Measurements from ENCODE around the gene DNAJC21.

DNAJC21 gene

GRCh38 chr5:34928267-34928666 is 1.1 kb upstream of the DNAJC21 start:
- Histone ChIP-seq H3K36me3 (peaks cover 33 to 64% (median 52%) of the 10 kb centered on the region in 11 experiments), H3K4me3 (peak overlapping the region in 1 of 10 experiments; percentile 94; a peak in 1 of 20 replicates)

DNA sequence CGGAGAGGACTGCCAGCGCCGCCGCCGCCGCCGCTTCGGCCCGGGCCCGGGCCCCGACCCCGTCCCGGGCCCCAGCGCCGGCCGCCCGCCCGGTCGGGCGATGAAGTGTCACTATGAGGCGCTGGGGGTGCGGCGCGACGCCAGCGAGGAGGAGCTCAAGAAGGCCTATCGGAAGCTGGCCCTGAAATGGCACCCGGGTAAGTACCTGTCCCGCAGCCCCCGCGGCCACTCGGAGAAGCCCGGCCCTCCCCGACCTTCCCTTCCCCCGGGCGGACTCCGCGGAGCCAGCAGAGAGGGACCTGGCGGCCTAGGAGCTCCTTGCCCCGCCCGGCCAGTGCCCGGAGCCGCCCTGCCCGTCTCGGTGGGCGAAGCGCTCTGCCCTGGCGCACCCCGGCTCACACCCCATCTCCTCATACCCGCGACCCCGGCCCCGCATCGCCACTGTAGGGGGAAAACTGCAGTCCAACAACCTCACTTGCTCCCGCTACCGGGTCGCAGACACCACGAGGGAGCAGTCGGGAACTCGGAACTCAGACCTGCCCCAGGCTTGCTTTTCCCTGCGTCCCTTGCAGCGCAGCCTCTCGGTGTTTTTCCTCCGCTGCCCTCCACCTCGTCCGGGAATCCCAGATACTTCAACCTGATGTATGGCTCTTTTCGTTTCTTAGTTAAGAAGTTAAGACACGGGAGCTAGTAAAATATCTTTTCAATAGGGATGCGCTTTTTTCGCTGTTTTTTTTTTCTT is 532 bp downstream of the DNAJC21 start:
- Histone ChIP-seq H4K20me1 (peaks cover 9 to 82% (median 44%) of the 10 kb centered on the region in 11 experiments; a peak in 18 of 22 replicates), H3K4me3 (peak overlapping the region; percentile 80 to 97 (median 92)), H3K27me3 (no peaks in the 10 kb centered on the region), H3K4me2 (peak overlapping the region; percentile 71 to 96 (median 86)), H3K9ac (peak overlapping the region; percentile 81 to 95 (median 91)), H3K4me1 (peaks cover 24 to 30% (median 28%) of the 10 kb centered on the region in 10 experiments; a peak in 19 of 20 replicates), H3K27ac (peak overlapping the region; percentile 78 to 95 (median 87)), H3K36me3 (peaks cover 33 to 64% (median 50%) of the 10 kb centered on the region in 11 experiments), H3K9me3 (replicated peaks in 1 of 11) (no peaks in the 10 kb centered on the region)
- no peak for TF ChIP-seq Cebpa-rat (IDR thresholded peaks at IDR 0.05)

More at GRCh38 chr5:34928267-34928666, 1.1 kb upstream of the DNAJC21 start:
- Histone ChIP-seq H3K27me3 (no peaks in the 10 kb centered on the region), H3K27ac (no peak overlapping the region), H3K4me2 (peak overlapping the region; percentile 63 to 86 (median 72); a peak in 21 of 22 replicates), H4K20me1 (peaks cover 2 to 81% (median 27%) of the 10 kb centered on the region in 11 experiments; a peak in 19 of 22 replicates), H3K9ac (no peak overlapping the region), H3K9me3 (replicated peaks in 1 of 11) (no peaks in the 10 kb centered on the region), H3K4me1 (peaks cover 24 to 40% (median 33%) of the 10 kb centered on the region in 10 experiments; a peak in 19 of 20 replicates)
- no peak for TF ChIP-seq Cebpa-rat (IDR thresholded peaks at IDR 0.05)

DNA sequence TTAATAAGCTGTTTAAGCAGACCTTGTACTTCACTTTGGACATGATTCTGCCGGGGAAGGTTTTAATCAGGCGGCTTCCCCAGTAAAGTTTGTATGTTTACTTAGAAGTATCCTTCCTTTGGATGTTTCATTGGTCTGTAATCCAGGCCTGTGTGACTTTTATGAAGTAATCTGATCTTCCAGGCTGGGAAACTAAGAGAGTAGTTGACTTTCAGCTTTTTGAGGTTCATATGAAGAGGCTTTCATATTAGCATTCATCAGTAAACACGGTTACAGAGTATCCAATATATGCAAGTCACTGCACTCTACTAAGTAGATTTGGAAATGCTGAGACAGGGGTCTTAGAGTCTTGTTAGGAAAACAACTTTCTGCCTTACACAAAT is 1.1 kb downstream of the DNAJC21 start:
- TF ChIP-seq Cebpa-rat (IDR thresholded peaks at IDR 0.05) = no peak
- H4K20me1 ChIP-seq = peaks cover 9 to 82% (median 44%) of the 10 kb centered on the region in 11 experiments; a peak in 19 of 22 replicates
- peak overlapping the region; percentile 80 to 97 (median 92) for H3K4me3 ChIP-seq
- peaks cover 24 to 30% (median 28%) of the 10 kb centered on the region in 10 experiments; a peak in 19 of 20 replicates for H3K4me1 ChIP-seq
- H3K9ac ChIP-seq = peak overlapping the region; percentile 81 to 95 (median 91)
- no peaks in the 10 kb centered on the region for H3K9me3 ChIP-seq (replicated peaks in 1 of 11)
- peak overlapping the region; percentile 71 to 96 (median 86) for H3K4me2 ChIP-seq
- no peaks in the 10 kb centered on the region for H3K27me3 ChIP-seq
- H3K27ac ChIP-seq = peak overlapping the region; percentile 78 to 95 (median 87)
- H3K36me3 ChIP-seq = peaks cover 30 to 64% (median 50%) of the 10 kb centered on the region in 11 experiments

- no peaks in the 10 kb centered on the region for H3K9me3 ChIP-seq (replicated peaks in 1 of 11)
- peaks cover 24 to 30% (median 28%) of the 10 kb centered on the region in 10 experiments; a peak in 19 of 20 replicates for H3K4me1 ChIP-seq
- H3K4me3 ChIP-seq = peak overlapping the region; percentile 80 to 97 (median 92)
- no peaks in the 10 kb centered on the region for H3K27me3 ChIP-seq
- no peak for TF ChIP-seq Cebpa-rat (IDR thresholded peaks at IDR 0.05)
- H3K9ac ChIP-seq = peak overlapping the region; percentile 81 to 95 (median 91)
- H3K36me3 ChIP-seq = peaks cover 30 to 64% (median 50%) of the 10 kb centered on the region in 11 experiments
- peak overlapping the region; percentile 71 to 96 (median 86) for H3K4me2 ChIP-seq
- peak overlapping the region; percentile 78 to 95 (median 87); a peak in 18 of 22 replicates for H3K27ac ChIP-seq
- peaks cover 9 to 78% (median 42%) of the 10 kb centered on the region in 11 experiments; a peak in 19 of 22 replicates for H4K20me1 ChIP-seq
These were observed 1.5 kb downstream of the DNAJC21 start for GRCh38 chr5:34930870-34931269.

DNA sequence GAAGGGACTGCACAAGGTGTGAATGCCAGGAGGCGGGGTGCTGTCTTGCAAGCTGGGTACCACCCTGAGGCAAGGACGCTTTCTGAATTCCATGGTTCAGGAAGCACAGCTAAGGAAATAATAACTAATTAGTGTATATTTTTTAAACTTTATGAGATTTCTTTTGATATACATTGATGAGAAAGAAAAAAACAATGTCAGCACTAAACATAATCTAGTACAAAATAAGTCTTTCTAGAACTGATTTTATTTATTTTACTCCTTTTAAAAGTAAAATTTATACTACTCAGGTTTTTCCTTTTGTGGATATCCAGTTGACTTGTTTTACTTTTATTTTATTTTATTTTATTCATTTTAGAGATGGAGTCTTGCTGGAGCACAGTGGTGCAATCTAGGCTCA is 3.6 kb downstream of the DNAJC21 start:
- Histone ChIP-seq H3K27me3 (no peaks in the 10 kb centered on the region), H3K4me2 (no peak overlapping the region), H3K36me3 (peaks cover 41 to 64% (median 54%) of the 10 kb centered on the region in 11 experiments), H4K20me1 (peaks cover 5 to 62% (median 36%) of the 10 kb centered on the region in 11 experiments; a peak in 18 of 22 replicates), H3K4me1 (peaks cover 21 to 26% (median 24%) of the 10 kb centered on the region in 10 experiments; a peak in 19 of 20 replicates), H3K4me3 (no peak overlapping the region), H3K27ac (no peak overlapping the region), H3K9me3 (replicated peaks in 1 of 11) (no peaks in the 10 kb centered on the region), H3K9ac (no peak overlapping the region)
- TF ChIP-seq Cebpa-rat (IDR thresholded peaks at IDR 0.05) = no peak

GRCh38 chr5:34941936-34942335 is 12.6 kb downstream of the DNAJC21 start:
- no peaks in the 10 kb centered on the region for H3K9me3 ChIP-seq (replicated peaks in 1 of 11)
- no peaks in the 10 kb centered on the region for H3K27me3 ChIP-seq
- H4K20me1 ChIP-seq = no peaks in the 10 kb centered on the region
- H3K27ac ChIP-seq = no peak overlapping the region
- TF ChIP-seq Cebpa-rat (IDR thresholded peaks at IDR 0.05) = no peak
- peaks cover 87 to 97% (median 93%) of the 10 kb centered on the region in 11 experiments for H3K36me3 ChIP-seq
- no peak overlapping the region for H3K4me2 ChIP-seq
- H3K4me1 ChIP-seq = no peaks in the 10 kb centered on the region
- H3K9ac ChIP-seq = no peak overlapping the region
- H3K4me3 ChIP-seq = no peak overlapping the region

GRCh38 chr5:34944044-34944443 is 14.7 kb downstream of the DNAJC21 start:
- TF ChIP-seq Cebpa-rat (IDR thresholded peaks at IDR 0.05) = no peak
- H3K4me3 ChIP-seq = no peak overlapping the region

DNA sequence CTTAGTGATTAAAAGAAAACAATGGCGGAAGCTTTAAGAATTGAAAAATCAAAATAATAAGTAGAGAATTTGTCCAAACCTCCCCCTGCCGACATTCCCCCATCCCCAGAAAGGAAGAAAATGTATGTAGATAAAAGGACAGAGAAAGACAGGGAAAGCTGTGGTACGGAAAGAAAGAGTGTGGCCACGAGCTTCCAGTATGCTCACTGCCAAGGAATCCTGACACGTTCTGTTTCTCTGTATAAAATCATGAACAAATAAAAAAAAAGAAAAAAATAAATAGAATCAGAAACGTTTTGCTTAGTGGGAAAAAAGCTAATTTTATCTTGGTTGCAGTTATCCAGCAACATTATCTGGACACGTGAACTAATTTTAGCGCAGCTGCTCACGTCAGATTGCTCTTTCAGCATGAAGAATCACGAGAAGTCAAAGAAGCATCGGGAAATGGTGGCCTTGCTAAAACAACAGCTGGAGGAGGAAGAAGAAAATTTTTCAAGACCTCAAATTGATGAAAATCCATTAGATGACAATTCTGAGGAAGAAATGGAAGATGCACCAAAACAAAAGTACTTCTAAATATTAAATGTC is 15.2 kb downstream of the DNAJC21 start:
- Histone ChIP-seq H3K36me3 (peaks cover 82 to 97% (median 90%) of the 10 kb centered on the region in 11 experiments), H3K9me3 (replicated peaks in 1 of 11) (no peaks in the 10 kb centered on the region), H4K20me1 (no peaks in the 10 kb centered on the region), H3K9ac (no peak overlapping the region), H3K27ac (no peak overlapping the region), H3K4me2 (no peak overlapping the region), H3K4me3 (no peak overlapping the region), H3K27me3 (no peaks in the 10 kb centered on the region), H3K4me1 (no peaks in the 10 kb centered on the region)
- no peak for TF ChIP-seq Cebpa-rat (IDR thresholded peaks at IDR 0.05)

More at GRCh38 chr5:34944044-34944443, 14.7 kb downstream of the DNAJC21 start:
- H3K9me3 ChIP-seq (replicated peaks in 1 of 11) = no peaks in the 10 kb centered on the region
- H3K9ac ChIP-seq = no peak overlapping the region
- H3K4me2 ChIP-seq = no peak overlapping the region
- peaks cover 79 to 97% (median 90%) of the 10 kb centered on the region in 11 experiments for H3K36me3 ChIP-seq
- no peak overlapping the region for H3K27ac ChIP-seq
- H4K20me1 ChIP-seq = no peaks in the 10 kb centered on the region
- H3K4me1 ChIP-seq = no peaks in the 10 kb centered on the region
- H3K27me3 ChIP-seq = no peaks in the 10 kb centered on the region

GRCh38 chr5:34957321-34957720 is 28.0 kb downstream of the DNAJC21 start:
- H3K4me3 ChIP-seq = no peak overlapping the region
- no peak overlapping the region for H3K4me2 ChIP-seq
- H3K27ac ChIP-seq = no peak overlapping the region
- no peaks in the 10 kb centered on the region for H4K20me1 ChIP-seq
- peaks cover 30 to 59% (median 37%) of the 10 kb centered on the region in 11 experiments for H3K36me3 ChIP-seq
- TF ChIP-seq Cebpa-rat (IDR thresholded peaks at IDR 0.05) = no peak
- H3K9me3 ChIP-seq (replicated peaks in 1 of 11) = no peaks in the 10 kb centered on the region
- no peaks in the 10 kb centered on the region for H3K27me3 ChIP-seq
- H3K4me1 ChIP-seq = no peaks in the 10 kb centered on the region
- no peak overlapping the region for H3K9ac ChIP-seq
